Activated CD4-positive, CD25-positive, alpha-beta regulatory T cell treated with anti-CD3 and anti-CD28 coated beads, Interleukin-2, amount 50 U/mL, for 16 hours (primary cell): ENCODE data around the gene C2orf42.
A peak's percentile ranks its signal among the peaks of the same experiment; 100 is the strongest.
"Not testable (repeated sequence)": the region's sequence is repeated elsewhere in the genome, so short reads cannot be mapped to it uniquely, and the experiment has no call there.

Experiments
- DNase-seq: peaks from one replicate; pipeline ENCODE4 v3.0.0-alpha.2; 2020; ENCODE audit warnings: low read depth, low spot score

The C2orf42 gene

DNA sequence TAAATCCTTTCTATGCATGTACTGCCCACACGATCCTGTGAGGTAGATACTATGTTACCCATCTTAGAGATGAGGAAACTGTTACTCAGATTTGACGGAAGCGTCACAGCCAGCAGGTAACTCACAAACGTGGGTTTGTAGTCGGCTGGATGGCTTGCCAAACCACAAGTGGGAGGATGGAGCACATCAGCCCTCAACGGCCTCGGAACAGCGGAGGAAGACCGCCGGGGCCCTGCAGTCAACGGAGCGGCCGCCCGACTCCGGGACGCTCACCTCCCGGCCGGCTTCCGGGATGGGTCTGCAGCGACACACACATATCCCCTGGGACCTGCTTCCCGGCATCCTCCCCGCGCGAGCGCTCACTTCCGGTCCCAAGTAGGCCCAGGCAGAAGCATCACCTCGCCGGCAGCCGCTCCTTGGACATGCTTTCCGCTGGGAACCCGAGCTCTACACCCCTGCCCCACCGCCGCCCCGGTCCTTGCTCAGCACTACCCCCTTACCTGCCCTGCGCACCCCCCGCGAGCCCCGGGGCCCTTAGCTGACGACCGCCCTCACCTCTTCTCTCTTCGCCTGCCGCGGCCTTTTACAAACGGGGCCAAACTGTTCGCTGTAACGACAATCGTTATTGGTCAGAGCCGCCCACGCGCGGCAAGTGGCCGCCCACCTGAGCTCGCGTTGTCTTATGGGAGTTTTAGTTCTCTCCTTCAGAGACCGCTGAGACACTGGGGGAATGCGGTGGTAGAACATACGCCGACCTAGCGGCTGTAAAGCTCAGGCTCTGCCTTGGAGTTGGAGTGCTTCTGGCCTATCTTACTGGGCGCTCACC lies at the start of gene C2orf42:
Gene C2orf42, minus strand, starts transcription at position 602 of the 826 bp plus-strand sequence. CDS start 9,034 bp downstream, outside the sequence.
- DNase-seq, result peak; percentile 91

DNA sequence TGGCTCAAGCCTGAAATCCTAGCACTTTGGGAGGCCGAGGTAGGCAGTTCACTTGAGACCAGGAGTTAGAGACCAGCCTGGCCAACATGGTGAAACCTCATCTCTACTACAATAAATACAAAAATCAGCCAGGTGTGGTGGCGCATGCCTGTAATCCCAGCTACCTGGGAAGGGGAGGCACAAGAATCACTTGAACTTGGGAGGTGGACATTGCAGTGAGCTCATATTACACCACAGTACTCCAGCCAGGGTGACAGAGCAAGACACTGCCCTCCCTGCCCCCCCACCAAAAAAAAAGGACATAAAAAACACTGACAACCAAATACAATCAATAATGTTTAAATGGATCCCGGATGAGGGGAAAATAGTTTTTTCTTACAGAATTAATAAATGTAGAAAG lies 49.8 kb upstream of the C2orf42 start:
- DNase-seq, result no peak

DNA sequence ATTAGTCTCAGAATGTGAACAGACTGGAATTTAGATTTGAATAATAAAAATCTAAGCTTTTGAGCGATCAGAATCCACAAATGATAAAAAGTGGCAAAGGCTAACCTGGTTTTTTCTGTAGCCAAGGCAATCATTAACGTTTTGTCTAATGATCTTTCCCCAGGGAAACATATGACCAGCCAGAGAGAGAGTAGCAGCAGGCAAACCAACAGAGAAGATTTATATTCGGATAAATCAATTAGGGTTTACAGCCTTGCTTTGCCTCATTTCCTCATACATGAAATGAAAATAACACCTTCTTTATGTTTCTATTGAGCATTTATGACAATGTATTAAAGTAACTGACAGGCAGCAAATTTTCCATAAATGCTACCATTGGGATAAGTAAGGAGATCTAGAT lies 43.1 kb upstream of the C2orf42 start:
- no peak for DNase-seq

DNA sequence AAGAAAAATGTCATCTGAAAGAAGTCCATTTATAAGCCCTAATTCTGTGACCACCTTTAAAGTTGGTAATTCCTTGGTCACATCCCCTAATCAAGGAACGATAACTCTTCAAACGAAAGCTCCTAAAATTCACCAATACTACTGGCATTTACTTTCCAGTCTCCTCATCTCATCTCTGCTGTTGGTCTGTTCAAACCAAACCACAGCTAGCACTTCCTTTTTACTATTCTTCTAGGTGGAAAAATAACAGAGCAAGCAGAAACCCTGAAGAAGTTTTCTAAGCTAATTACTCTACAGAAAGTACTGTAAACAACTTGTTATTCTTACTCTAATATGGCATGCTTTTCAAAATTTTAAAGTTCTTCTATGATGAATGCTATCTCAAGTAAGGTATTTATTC lies 36.0 kb upstream of the C2orf42 start:
- no peak for DNase-seq

DNA sequence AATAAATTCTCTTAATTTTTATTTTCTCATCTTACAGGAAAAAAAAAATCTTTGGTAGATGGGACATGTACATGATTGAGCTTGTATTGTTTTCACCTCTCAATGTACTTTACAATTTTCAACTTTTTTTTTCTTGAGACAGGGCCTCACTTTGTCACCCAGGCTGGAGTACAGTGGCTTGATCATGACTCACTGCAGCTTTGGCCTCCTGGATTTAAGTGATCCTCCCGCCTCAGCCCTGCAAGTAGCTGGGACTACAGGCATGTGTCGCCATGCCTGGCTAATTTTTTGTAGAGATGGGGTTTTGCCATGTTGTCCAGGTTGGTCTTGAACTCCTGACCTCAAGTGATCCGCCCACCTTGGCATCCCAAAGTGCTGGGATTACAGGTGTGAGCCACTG lies 32.5 kb upstream of the C2orf42 start:
- DNase-seq, result not testable (repeated sequence)

DNA sequence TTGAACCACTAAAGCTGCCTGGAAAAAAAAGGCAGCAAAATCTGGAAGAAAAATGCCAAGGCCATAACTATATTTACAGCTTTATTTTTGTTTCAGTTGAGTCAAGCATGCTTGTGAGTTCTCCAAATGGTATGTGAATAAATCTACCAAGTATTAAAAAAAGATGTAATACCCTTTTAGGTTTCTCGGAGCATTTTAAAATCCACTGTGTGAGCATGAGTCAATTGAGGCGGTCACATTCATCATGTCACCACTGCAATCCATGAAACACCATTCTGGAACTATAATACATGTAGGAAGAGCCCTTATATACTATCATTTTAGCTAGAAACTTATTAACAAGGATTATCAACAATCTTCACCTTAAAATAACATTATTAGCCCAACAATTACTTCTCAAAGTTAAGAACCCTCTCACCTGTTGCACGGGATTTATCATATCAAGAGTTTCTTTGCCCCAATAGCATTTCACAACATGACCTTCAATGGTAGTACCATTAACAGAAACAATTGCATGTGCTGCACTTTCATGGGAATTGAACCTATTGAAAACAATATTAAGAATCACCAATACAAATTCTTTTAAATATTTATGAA lies 24.2 kb upstream of the C2orf42 start:
- DNase-seq, result no peak

DNA sequence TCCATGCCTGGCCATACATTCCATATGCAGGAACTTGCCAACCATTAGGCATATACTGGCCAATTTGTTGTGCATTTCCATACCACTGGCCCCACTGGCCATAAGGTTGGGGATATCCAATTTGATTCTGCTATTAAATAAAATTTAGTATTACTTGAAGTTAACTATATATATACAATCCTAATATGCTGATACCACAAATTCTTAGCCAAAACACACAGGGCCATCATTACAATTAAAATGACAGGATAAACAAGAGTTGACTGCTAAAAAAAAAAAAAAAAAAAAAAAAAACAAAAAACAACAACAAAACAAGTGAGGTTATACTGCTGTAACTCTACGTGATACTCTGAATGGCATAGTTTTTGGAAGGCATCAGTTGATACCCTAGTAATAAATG lies 23.5 kb upstream of the C2orf42 start:
- DNase-seq, result no peak

DNA sequence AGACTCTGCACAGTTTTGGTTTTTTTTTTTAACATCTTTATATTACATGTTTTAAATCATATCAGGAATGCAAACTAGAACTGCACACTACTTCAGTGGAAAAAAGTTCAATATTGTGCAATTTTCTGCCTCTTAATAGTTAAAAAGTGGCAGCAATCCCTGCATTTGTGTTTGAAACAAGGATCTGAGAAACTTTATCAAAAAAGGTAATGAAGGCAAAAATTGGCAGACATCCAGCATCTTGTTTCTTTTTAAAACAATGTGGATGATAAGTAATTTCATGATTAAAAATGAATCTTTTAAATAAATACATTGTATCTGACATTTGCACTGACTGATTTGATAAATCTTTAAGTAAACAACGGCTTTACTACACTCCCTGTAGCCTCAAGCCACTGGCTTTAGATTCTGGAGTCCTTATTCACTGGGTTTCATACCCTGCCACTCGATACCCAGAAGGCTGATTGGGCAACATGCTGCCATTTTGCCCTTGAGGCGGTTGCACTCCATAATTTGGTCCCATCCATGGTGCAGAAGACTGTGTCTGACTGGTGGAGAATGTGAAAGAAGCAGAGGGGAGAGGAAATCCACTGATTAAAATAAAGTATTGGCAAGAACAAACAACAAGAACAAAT lies 21.6 kb upstream of the C2orf42 start:
- no peak for DNase-seq

DNA sequence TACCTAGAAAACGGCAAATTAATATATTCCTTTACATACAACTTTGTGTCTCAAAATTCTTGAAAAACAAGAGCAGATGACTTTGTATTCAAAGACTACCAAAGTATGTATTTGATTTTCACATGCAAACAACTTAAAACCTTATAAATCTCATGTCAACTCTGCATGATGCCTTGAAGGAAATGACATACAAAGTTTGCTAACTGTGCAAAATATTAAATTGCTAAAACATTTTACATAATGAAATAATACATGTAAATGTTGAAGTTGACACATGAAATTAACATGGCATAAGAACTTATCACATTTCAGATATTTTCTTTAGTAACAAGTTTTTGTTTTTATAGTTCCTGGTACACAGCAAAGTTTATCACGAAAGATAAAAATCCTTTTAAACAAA lies 20.8 kb upstream of the C2orf42 start:
- no peak for DNase-seq

DNA sequence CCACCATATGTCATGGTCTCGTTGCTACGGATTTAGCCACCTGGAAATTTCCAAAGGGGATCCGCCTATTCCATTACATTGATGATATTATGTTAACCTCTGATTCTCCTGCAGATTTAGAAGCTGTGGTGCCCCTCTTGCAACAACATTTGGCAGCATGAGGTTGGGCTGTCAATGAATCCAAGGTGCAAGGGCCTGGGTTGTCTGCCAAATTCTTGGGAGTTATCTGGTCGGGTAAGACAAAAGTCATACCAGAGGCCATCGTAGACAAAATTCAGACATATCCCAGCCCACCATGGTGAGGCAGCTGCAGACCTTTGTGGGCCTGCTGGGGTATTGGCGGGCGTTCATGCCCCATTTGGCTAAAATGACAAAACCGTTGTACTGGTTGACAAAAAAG lies 13.6 kb upstream of the C2orf42 start:
- no peak for DNase-seq

DNA sequence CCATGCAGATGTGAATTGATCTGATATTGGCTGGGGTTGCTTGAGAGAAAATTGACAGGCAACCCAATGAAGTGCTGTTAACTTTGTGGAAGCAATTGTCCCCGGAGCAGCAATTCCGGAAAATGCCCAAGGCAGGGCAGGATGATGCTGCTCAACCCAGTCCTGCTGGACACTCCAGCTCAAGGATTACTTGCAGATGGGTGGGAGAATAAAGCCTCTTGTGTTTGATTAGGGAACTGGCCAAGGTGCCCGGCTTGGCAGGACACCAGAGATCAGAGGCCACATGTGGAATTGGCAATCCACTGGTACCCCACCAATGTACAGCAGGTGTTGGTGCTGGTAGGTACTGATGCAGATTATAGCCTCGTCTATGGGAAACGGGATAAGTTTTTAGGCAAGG lies 12.3 kb upstream of the C2orf42 start:
- DNase-seq, result no peak

DNA sequence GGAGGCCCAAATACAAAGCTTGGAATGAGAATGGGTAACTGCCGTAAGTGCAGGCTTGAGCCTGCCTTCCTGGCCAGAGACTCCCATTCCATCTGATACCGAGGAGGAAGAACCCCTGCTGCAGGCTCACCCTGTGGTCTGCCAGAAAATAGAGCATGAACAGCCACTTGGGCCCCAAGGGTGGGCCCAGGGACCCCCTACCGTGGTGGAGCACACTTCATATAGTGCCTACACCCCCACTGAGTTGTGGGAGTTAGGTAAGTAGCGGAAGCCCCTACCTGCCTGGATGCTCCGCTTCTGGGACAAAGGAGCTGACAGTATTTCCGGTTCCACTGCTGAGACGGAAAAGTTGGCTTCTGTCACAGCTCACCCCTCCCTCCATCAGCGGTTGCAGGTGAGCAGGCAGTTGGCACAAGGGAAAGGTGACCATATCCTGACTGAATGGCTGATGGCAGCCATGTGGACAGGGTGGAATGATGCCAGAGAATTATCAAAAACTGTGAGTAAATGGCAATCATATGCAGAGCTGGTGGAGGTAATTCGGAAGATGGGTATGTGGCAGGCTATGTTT lies 11.5 kb upstream of the C2orf42 start:
- DNase-seq, result no peak

DNA sequence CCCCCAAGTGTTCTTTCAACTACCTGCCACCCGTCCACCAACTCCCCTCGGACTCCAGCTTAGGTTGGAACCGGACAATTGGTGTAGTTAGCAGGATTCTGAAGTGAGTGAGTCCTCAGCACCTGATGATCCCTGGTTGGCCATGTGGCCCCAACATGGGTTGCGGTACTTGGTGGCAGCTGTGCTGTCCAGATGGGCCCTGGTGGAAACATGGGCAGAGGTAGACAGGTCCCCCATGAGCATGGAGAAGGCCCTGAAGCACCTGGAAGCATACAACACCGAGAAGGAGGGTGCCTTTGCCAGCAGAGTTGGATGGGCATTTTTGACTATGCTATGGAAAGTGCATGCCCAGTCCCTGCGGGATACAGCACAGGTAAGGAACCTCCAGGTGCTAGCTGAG lies 11.0 kb upstream of the C2orf42 start:
- DNase-seq, result no peak

DNA sequence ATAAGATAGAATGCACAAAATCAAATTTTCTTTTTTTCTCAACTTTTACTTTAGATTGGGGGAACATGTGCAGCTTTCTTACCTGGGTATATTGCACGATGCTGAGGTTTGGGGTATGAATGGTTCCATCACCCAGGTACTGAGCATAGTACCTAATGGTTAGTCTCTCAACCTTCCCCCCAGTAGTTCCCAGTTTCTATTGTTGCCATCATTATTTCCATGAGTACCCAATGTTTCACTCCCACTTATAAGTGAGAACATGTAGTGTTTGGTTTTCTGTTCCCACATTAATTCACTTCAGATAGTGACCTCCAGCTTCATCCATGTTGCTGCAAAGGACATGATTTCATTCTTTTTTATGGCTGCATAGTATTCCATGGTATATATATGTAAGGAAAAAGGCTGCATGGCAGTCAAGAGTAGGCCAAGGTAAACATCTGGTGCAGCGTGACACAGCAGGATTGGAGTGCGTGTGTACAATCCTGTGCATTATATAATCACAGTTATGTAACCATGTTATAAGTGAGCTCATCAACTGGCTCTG lies 10.5 kb upstream of the C2orf42 start:
- DNase-seq, result no peak

DNA sequence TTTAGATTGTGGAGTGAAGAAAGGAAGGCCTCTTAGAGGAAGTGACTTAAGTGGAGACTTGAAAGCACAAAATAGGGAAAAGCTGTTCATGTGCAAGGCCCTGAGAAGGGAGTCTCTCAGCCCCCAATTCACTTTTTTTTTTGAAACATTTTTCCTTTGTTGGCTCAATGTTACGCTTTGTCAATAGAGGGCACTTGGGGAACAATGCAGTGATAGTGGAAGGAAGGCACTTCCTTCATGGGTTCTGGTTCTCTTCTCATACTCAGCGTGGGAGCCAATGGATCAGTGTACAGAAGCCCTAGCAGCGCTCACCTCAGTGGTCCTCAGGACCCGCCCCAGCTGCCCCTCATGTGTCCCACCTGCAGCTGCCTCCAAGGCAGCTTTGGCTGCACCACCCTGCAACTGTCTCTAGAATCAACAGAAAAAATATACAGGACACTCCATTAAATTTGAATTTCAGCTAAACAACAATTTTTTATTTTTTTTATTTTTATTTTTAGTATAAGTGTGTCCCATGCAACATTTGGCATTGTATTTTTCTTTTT lies 8.6 kb upstream of the C2orf42 start:
- DNase-seq, result no peak

DNA sequence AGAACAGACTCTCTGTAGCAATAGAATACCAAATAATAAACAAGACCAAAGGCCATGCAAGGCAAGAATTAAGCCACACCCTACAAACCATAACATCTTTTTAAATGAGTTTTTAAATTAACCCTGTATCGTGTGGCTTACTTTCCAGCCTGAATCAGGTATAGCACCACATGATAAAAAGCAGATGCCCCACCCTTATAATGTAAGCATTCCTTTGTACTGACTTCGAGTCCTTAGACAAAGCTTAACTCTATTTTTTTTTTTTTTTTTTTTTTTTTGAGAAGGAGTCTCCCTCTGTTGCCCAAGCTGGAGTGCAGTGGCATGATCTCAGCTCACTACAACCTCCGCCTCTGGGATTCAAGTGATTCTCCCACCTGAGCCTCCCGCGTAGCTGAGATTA lies 1.7 kb upstream of the C2orf42 start:
- no peak for DNase-seq

DNA sequence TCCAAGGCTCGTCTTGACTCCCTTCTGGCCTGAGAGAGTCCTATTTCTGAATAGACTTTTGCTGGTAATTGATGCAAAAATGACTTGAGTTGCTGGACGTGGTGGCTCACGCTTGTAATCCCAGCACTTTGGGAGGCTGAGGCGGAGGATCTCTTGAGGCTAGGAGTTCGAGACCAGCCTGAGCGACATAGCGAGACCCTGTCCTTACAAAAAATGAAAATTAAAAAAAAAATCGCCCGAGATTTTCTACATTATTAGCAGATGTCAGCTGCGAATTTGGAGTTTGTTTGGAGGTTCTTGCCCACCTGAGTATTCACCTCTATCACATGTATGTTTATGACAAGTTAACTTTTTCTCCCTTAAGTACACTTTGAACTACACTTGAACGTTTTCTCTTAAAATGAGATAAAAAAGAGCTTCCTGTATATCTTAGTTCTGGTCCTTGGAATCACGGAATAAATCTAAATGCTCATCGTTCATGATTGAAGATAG lies 471 bp upstream of the C2orf42 start:
- no peak for DNase-seq

DNA sequence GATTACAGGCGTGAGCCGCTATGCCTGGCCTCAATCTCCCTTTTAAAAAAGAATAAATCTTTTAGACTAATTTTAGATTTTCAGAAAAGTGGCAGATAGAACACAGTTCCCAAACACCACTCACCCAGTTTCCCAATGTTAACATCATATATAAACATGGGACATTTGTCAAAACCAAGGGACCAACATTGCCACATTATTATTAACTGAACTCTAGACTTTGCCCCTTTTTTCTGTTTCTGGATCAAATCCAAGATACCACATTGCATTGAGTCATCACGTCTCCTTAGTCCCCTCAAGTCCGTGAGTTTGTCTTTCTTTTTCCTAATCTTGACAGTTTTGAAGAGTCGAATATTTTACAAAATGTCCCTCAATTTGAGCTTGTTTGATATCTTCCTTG lies 2.4 kb downstream of the C2orf42 start:
- DNase-seq, result no peak

DNA sequence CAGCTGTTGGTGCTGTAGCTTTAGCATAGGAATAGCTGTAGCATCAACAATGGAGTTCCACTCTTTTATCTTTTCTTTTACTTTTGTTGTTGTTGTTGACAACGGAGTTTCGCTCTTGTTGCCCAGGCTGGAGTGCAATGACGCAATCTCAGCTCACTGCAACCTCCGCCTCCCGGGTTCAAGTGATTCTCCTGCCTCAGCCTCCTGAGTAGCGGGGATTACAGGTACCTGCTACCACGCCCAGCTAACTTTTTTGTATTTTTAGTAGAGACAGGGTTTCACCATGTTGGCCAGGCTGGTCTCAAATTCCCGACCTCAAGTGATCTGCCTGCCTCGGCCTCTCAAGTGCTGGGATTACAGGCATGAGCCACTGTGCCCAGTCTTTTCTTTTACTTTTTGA lies 3.6 kb downstream of the C2orf42 start:
- DNase-seq, result not testable (repeated sequence)

DNA sequence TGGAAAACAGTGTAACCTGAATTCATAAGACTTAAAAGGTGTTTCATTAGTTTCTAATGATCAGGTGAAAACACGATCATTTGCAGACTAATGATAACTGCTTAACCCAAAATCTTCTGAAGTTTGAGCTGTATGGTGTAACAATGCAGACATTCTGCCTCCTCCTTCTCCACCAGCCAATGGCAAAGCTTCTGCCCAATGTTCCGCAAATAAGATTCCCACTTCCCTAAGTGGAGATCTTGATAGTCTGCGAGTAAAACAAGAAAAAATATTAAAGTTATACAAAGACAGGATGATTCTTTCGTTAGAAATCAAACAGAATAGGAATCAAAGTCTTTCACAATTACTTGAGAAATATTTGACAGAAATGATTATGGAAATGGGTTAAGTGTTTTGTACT lies 8.1 kb downstream of the C2orf42 start:
- DNase-seq, result no peak

DNA sequence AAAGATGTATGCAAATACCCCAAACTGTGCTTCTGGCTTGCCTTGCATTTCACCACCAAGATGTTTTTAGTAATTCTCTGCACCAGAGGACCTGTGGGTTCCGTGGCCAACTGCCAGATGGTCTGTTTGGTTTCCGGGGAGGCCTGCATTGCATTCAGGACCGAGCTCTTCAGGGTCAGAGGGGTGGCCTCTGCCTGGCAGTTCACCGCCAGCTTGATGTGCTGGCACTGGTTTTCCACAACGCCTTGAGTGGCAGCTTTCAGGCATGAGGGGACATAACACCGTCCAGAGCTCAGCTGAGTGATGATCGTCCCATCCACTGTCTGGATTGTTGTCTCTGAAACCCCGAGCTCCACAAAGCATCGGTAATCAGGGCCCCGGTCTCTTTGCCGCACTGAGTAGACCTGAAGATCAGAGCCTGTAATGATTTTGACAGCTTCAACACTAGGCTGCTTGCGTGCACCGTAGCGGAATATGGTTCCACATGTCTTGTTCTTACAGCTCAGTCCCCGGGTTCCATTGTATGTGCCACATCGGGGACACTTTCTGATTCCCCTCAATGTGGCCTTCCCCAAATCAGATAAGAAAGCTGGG lies 9.4 kb downstream of the C2orf42 start:
- no peak for DNase-seq
